HCT116 (cell line): ENCODE measurements around the gene CHRNA5. TPM values are rescaled to one million over a fixed set of nuclear protein-coding genes. Genes with fewer than 3 reads are reported as not detected.

Source experiments
- ATAC-seq: fragments of 200-7000 bp; cut with Tn5 transposase; 2 replicates; pipeline ENCODE4 v1.9.1; 2020; ENCODE audit warnings: mild to moderate bottlenecking, moderate library complexity
- BruUV-seq: library from RNA; stranded (reverse); fragments of 400-500 nt; replicated peaks from 2 replicates; lab custom pipeline; 2021; lab: Mats Ljungman, UMichigan
- CTCF ChIA-PET: fragments of 300-600 bp; sonication (Branson Sonifier 250); formaldehyde crosslinking; loops from one replicate; lab custom pipeline; 2021; ENCODE audit warnings: antibody characterized with exemption; lab: Charles Lee
- POLR2A ChIA-PET: fragments of 300-600, 350-600 bp; sonication (Branson Sonifier 250); formaldehyde crosslinking; loops from one replicate; lab custom pipeline; 2021; ENCODE audit warnings: antibody characterized with exemption; lab: Charles Lee
- RAD21 ChIA-PET, 2 experiments: fragments of 300-600 bp; sonication (Branson Sonifier 250); formaldehyde crosslinking; loops; one replicate each; lab custom pipeline; 2023; ENCODE audit warnings: low total read pairs in 2 of 2; ENCODE audit not compliant: uncharacterized antibody in 2 of 2, unreplicated experiment in 2 of 2, low non-redundant PET in 1 of 2; lab: Charles Lee
- DNase-seq: peaks from one replicate; pipeline ENCODE4 v3.0.0-alpha.2; 2010; ENCODE audit warnings: low read depth, low spot score
- H2AFZ ChIP-seq: fragments of 200-600 bp; shearing (Covaris generic), sonication (generic); 2 replicates; pipeline ENCODE4 v1.6.1; 2017; ENCODE audit warnings: low read depth, mixed run types, mixed read lengths, antibody characterized with exemption, low read length; ENCODE audit not compliant: poor library complexity, severe bottlenecking
- H3K27ac ChIP-seq: 2 replicates; pipeline ENCODE4 v1.5.1; 2012; ENCODE audit warnings: low read depth, low read length
- H3K27me3 ChIP-seq: fragments of 200-600 bp; sonication (generic); 2 replicates; pipeline ENCODE4 v1.6.1; 2016; ENCODE audit warnings: mixed run types, low read length, mixed read lengths; ENCODE audit not compliant: insufficient read depth
- H3K36me3 ChIP-seq, 2 experiments: fragments of 200-500 bp in 1 of 2; fragments of 200-600 bp in 1 of 2; sonication (Bioruptor generic) in 1 of 2; sonication (generic) in 1 of 2; 2 replicates each; pipeline versions ENCODE4 v1.5.1 to v1.6.1; 2014 to 2016; ENCODE audit warnings: low read length in 2 of 2, inconsistent platforms in 1 of 2, mixed read lengths in 1 of 2, mixed run types in 1 of 2; ENCODE audit not compliant: insufficient read depth in 2 of 2, control insufficient read depth in 1 of 2
- H3K4me1 ChIP-seq, 2 experiments: fragments of 200-600 bp in 1 of 2; sonication (generic) in 1 of 2; 2 replicates each; pipeline versions ENCODE4 v1.5.1 to v1.6.1; 2012 to 2017; ENCODE audit warnings: low read length in 2 of 2, inconsistent platforms in 1 of 2, mild to moderate bottlenecking in 1 of 2, mixed read lengths in 1 of 2, mixed run types in 1 of 2, moderate library complexity in 1 of 2; ENCODE audit not compliant: insufficient read depth in 2 of 2, control insufficient read depth in 1 of 2
- H3K4me2 ChIP-seq: fragments of 200-600 bp; sonication (generic); 2 replicates; pipeline ENCODE4 v1.6.1; 2017; ENCODE audit warnings: mixed run types, low read length, mixed read lengths
- H3K4me3 ChIP-seq, 2 experiments: fragments of 200-600 bp in 1 of 2; sonication (generic) in 1 of 2; replicated peaks in 1 of 2; 2 replicates each; pipeline ENCODE4 v1.5.1; 2011 to 2016; ENCODE audit warnings: low read length in 2 of 2, control low read depth in 1 of 2, low read depth in 1 of 2, mild to moderate bottlenecking in 1 of 2, mixed read lengths in 1 of 2, mixed run types in 1 of 2
- H3K79me2 ChIP-seq: fragments of 200-600 bp; sonication (generic); 2 replicates; pipeline ENCODE4 v1.6.1; 2017; ENCODE audit warnings: mild to moderate bottlenecking, mixed run types, low read length, moderate library complexity, mixed read lengths; ENCODE audit not compliant: insufficient read depth
- H3K9ac ChIP-seq: fragments of 200-600 bp; sonication (generic); 2 replicates; pipeline ENCODE4 v1.6.1; 2016; ENCODE audit warnings: low read length, mixed read lengths
- H3K9me2 ChIP-seq: fragments of 200-600 bp; sonication (generic), shearing (Covaris generic); 2 replicates; pipeline ENCODE4 v1.6.1; 2017; ENCODE audit warnings: mixed run types, mild to moderate bottlenecking, moderate library complexity; ENCODE audit not compliant: insufficient read depth
- H3K9me3 ChIP-seq, 2 experiments: fragments of 200-500 bp in 1 of 2; fragments of 200-600 bp in 1 of 2; sonication (Bioruptor generic) in 1 of 2; sonication (generic) in 1 of 2; 2 replicates each; pipeline ENCODE4 v1.6.1; 2014 to 2017; ENCODE audit warnings: low read length in 2 of 2, mixed read lengths in 2 of 2, inconsistent platforms in 1 of 2, low read depth in 1 of 2, mild to moderate bottlenecking in 1 of 2, mixed run types in 1 of 2, moderate library complexity in 1 of 2; ENCODE audit not compliant: control insufficient read depth in 1 of 2, insufficient read depth in 1 of 2
- H4K20me1 ChIP-seq: fragments of 200-600 bp; sonication (generic), shearing (Covaris generic); 2 replicates; pipeline ENCODE4 v1.6.1; 2017; ENCODE audit warnings: mixed run types, mild to moderate bottlenecking, moderate library complexity; ENCODE audit not compliant: insufficient read depth
- CEBPB ChIP-seq: IDR thresholded peaks from 2 replicates; pipeline ENCODE4 v1.6.1; 2012; ENCODE audit warnings: low read depth
- EGR1 ChIP-seq: IDR thresholded peaks from 2 replicates; pipeline ENCODE4 v1.6.1; 2012; ENCODE audit warnings: low read depth
- ELF1 ChIP-seq: IDR thresholded peaks from 2 replicates; pipeline ENCODE4 v1.6.1; 2012; ENCODE audit warnings: low read depth, borderline replicate concordance
- EZH2phosphoT487 ChIP-seq: fragments of 200-600 bp; IDR thresholded peaks from 2 replicates; pipeline ENCODE4 v1.6.1; 2018; ENCODE audit warnings: antibody characterized with exemption, borderline replicate concordance
- JUND ChIP-seq: IDR thresholded peaks from 2 replicates; pipeline ENCODE4 v1.6.1; 2012
- POLR2AphosphoS5 ChIP-seq: IDR thresholded peaks from 2 replicates; pipeline ENCODE4 v1.6.1; 2011; ENCODE audit warnings: mild to moderate bottlenecking, low read depth, low read length, moderate library complexity
- TCF7L2 ChIP-seq: IDR thresholded peaks from 2 replicates; pipeline ENCODE4 v1.7.0; 2011; ENCODE audit warnings: borderline replicate concordance, inconsistent platforms; ENCODE audit not compliant: insufficient read depth, insufficient read length; ENCODE audit errors: extremely low read depth
- ZBTB33 ChIP-seq: IDR thresholded peaks from 2 replicates; pipeline ENCODE4 v1.6.1; 2011; ENCODE audit warnings: mild to moderate bottlenecking, low read length, moderate library complexity; ENCODE audit not compliant: insufficient replicate concordance; ENCODE audit errors: extremely low read depth
- ZFX ChIP-seq: fragments of 450-650 bp; IDR thresholded peaks from 2 replicates; pipeline ENCODE4 v1.6.1; 2017
- ZNF274 ChIP-seq: fragments of 200-500 bp; sonication (Bioruptor generic); IDR thresholded peaks from 2 replicates; pipeline ENCODE4 v1.6.1; 2014; ENCODE audit warnings: mild to moderate bottlenecking, low read depth, low read length, inconsistent platforms
- intact Hi-C: fragments of 100-400 bp; cut with micrococcal nuclease; formaldehyde crosslinking; loops from 2 replicates; pipeline ENCODE4 v1.10.0; 2022
- total RNA-seq: library from RNA; stranded (reverse); gene quantifications from one replicate; pipeline ENCODE4 v1.2.1, GENCODE V29; 2021; ENCODE audit not compliant: unreplicated experiment
- TF ChIP-seq, protein P1 (sequence below): IDR thresholded peaks from 2 replicates; pipeline ENCODE4 v1.6.1; 2012

The CHRNA5 gene
- total RNA-seq, 1 experiment from 2014 or later, result 25.2 TPM

- Histone ChIP-seq H2AFZ (no peak overlapping the region), H3K36me3 (no peaks in the 10 kb centered on the region; a peak in 1 of 4 replicates), H3K4me1 (no peaks in the 10 kb centered on the region), H3K9me3 (no peaks in the 10 kb centered on the region), H3K4me3 (no peak overlapping the region), H4K20me1 (no peaks in the 10 kb centered on the region), H3K27ac (no peak overlapping the region), H3K79me2 (no peaks in the 10 kb centered on the region), H3K27me3 (no peaks in the 10 kb centered on the region), H3K9me2 (no peaks in the 10 kb centered on the region), H3K4me2 (no peak overlapping the region), H3K9ac (no peak overlapping the region)
- RAD21 ChIA-PET, result interaction anchor here in 1 of 2 experiments (1.1 kb wide), 1 partner anchor 104 kb away, joined by 3 read pairs; no protein-coding TSS in a partner anchor
- POLR2A ChIA-PET, result no interaction called here
- BruUV-seq, result no TSS peak
- ATAC-seq (no peak), DNase-seq (no peak)
- CTCF ChIA-PET, result no interaction called here
- intact Hi-C loops, result no loop called here
- TF ChIP-seq POLR2AphosphoS5 (no peak), ZBTB33 (no peak), JUND (no peak), CEBPB (no peak), EZH2phosphoT487 (no peak), ELF1 (no peak), TCF7L2 (no peak), ZNF274 (no peak), ZFX (no peak), EGR1 (no peak)
- TF ChIP-seq, protein P1, sequence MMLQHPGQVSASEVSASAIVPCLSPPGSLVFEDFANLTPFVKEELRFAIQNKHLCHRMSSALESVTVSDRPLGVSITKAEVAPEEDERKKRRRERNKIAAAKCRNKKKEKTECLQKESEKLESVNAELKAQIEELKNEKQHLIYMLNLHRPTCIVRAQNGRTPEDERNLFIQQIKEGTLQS, result no peak
- TF ChIP-seq, all 23 proteins: peak for 0
Observed at GRCh38 chr15:78605201-78605600, 39.9 kb downstream of the CHRNA5 start.
